HCT116 (cell line): ENCODE results near the gene MTFR1L. TPM values are rescaled to one million over a fixed set of nuclear protein-coding genes. Genes with fewer than 3 reads are reported as not detected.

Source experiments
- ATAC-seq: fragments of 200-7000 bp; cut with Tn5 transposase; 2 replicates; pipeline ENCODE4 v1.9.1; 2020; ENCODE audit warnings: mild to moderate bottlenecking, moderate library complexity
- BruUV-seq: library from RNA; stranded (reverse); fragments of 400-500 nt; replicated peaks from 2 replicates; lab custom pipeline; 2021; lab: Mats Ljungman, UMichigan
- CTCF ChIA-PET: fragments of 300-600 bp; sonication (Branson Sonifier 250); formaldehyde crosslinking; loops from one replicate; lab custom pipeline; 2021; ENCODE audit warnings: antibody characterized with exemption; lab: Charles Lee
- POLR2A ChIA-PET: fragments of 300-600, 350-600 bp; sonication (Branson Sonifier 250); formaldehyde crosslinking; loops from one replicate; lab custom pipeline; 2021; ENCODE audit warnings: antibody characterized with exemption; lab: Charles Lee
- RAD21 ChIA-PET, 2 experiments: fragments of 300-600 bp; sonication (Branson Sonifier 250); formaldehyde crosslinking; loops; one replicate each; lab custom pipeline; 2023; ENCODE audit warnings: low total read pairs in 2 of 2; ENCODE audit not compliant: uncharacterized antibody in 2 of 2, unreplicated experiment in 2 of 2, low non-redundant PET in 1 of 2; lab: Charles Lee
- DNase-seq: peaks from one replicate; pipeline ENCODE4 v3.0.0-alpha.2; 2010; ENCODE audit warnings: low read depth, low spot score
- H2AFZ ChIP-seq: fragments of 200-600 bp; shearing (Covaris generic), sonication (generic); 2 replicates; pipeline ENCODE4 v1.6.1; 2017; ENCODE audit warnings: low read depth, mixed run types, mixed read lengths, antibody characterized with exemption, low read length; ENCODE audit not compliant: poor library complexity, severe bottlenecking
- H3K27ac ChIP-seq: 2 replicates; pipeline ENCODE4 v1.5.1; 2012; ENCODE audit warnings: low read depth, low read length
- H3K27me3 ChIP-seq: fragments of 200-600 bp; sonication (generic); 2 replicates; pipeline ENCODE4 v1.6.1; 2016; ENCODE audit warnings: mixed run types, low read length, mixed read lengths; ENCODE audit not compliant: insufficient read depth
- H3K36me3 ChIP-seq, 2 experiments: fragments of 200-500 bp in 1 of 2; fragments of 200-600 bp in 1 of 2; sonication (Bioruptor generic) in 1 of 2; sonication (generic) in 1 of 2; 2 replicates each; pipeline versions ENCODE4 v1.5.1 to v1.6.1; 2014 to 2016; ENCODE audit warnings: low read length in 2 of 2, inconsistent platforms in 1 of 2, mixed read lengths in 1 of 2, mixed run types in 1 of 2; ENCODE audit not compliant: insufficient read depth in 2 of 2, control insufficient read depth in 1 of 2
- H3K4me1 ChIP-seq, 2 experiments: fragments of 200-600 bp in 1 of 2; sonication (generic) in 1 of 2; 2 replicates each; pipeline versions ENCODE4 v1.5.1 to v1.6.1; 2012 to 2017; ENCODE audit warnings: low read length in 2 of 2, inconsistent platforms in 1 of 2, mild to moderate bottlenecking in 1 of 2, mixed read lengths in 1 of 2, mixed run types in 1 of 2, moderate library complexity in 1 of 2; ENCODE audit not compliant: insufficient read depth in 2 of 2, control insufficient read depth in 1 of 2
- H3K4me2 ChIP-seq: fragments of 200-600 bp; sonication (generic); 2 replicates; pipeline ENCODE4 v1.6.1; 2017; ENCODE audit warnings: mixed run types, low read length, mixed read lengths
- H3K4me3 ChIP-seq, 2 experiments: fragments of 200-600 bp in 1 of 2; sonication (generic) in 1 of 2; replicated peaks in 1 of 2; 2 replicates each; pipeline ENCODE4 v1.5.1; 2011 to 2016; ENCODE audit warnings: low read length in 2 of 2, control low read depth in 1 of 2, low read depth in 1 of 2, mild to moderate bottlenecking in 1 of 2, mixed read lengths in 1 of 2, mixed run types in 1 of 2
- H3K79me2 ChIP-seq: fragments of 200-600 bp; sonication (generic); 2 replicates; pipeline ENCODE4 v1.6.1; 2017; ENCODE audit warnings: mild to moderate bottlenecking, mixed run types, low read length, moderate library complexity, mixed read lengths; ENCODE audit not compliant: insufficient read depth
- H3K9ac ChIP-seq: fragments of 200-600 bp; sonication (generic); 2 replicates; pipeline ENCODE4 v1.6.1; 2016; ENCODE audit warnings: low read length, mixed read lengths
- H3K9me2 ChIP-seq: fragments of 200-600 bp; sonication (generic), shearing (Covaris generic); 2 replicates; pipeline ENCODE4 v1.6.1; 2017; ENCODE audit warnings: mixed run types, mild to moderate bottlenecking, moderate library complexity; ENCODE audit not compliant: insufficient read depth
- H3K9me3 ChIP-seq, 2 experiments: fragments of 200-500 bp in 1 of 2; fragments of 200-600 bp in 1 of 2; sonication (Bioruptor generic) in 1 of 2; sonication (generic) in 1 of 2; 2 replicates each; pipeline ENCODE4 v1.6.1; 2014 to 2017; ENCODE audit warnings: low read length in 2 of 2, mixed read lengths in 2 of 2, inconsistent platforms in 1 of 2, low read depth in 1 of 2, mild to moderate bottlenecking in 1 of 2, mixed run types in 1 of 2, moderate library complexity in 1 of 2; ENCODE audit not compliant: control insufficient read depth in 1 of 2, insufficient read depth in 1 of 2
- H4K20me1 ChIP-seq: fragments of 200-600 bp; sonication (generic), shearing (Covaris generic); 2 replicates; pipeline ENCODE4 v1.6.1; 2017; ENCODE audit warnings: mixed run types, mild to moderate bottlenecking, moderate library complexity; ENCODE audit not compliant: insufficient read depth
- ATF3 ChIP-seq: IDR thresholded peaks from 2 replicates; pipeline ENCODE4 v1.6.1; 2012
- CTCF ChIP-seq, 3 experiments: fragments of 200-600 bp in 1 of 3; sonication (generic) in 1 of 3; IDR thresholded peaks in 2 of 3; conservative IDR thresholded peaks in 1 of 3; 2 replicates each; pipeline ENCODE4 v1.5.1; 2012 to 2017; ENCODE audit warnings: low read depth in 2 of 3, low read length in 2 of 3, antibody characterized with exemption in 1 of 3, borderline replicate concordance in 1 of 3, control low read depth in 1 of 3, mild to moderate bottlenecking in 1 of 3, mixed read lengths in 1 of 3, mixed run types in 1 of 3, moderate library complexity in 1 of 3; ENCODE audit not compliant: insufficient read depth in 1 of 3
- EZH2phosphoT487 ChIP-seq: fragments of 200-600 bp; IDR thresholded peaks from 2 replicates; pipeline ENCODE4 v1.6.1; 2018; ENCODE audit warnings: antibody characterized with exemption, borderline replicate concordance
- JUND ChIP-seq: IDR thresholded peaks from 2 replicates; pipeline ENCODE4 v1.6.1; 2012
- POLR2AphosphoS5 ChIP-seq: IDR thresholded peaks from 2 replicates; pipeline ENCODE4 v1.6.1; 2011; ENCODE audit warnings: mild to moderate bottlenecking, low read depth, low read length, moderate library complexity
- SRF ChIP-seq: IDR thresholded peaks from 2 replicates; pipeline ENCODE4 v1.6.1; 2012; ENCODE audit warnings: low read depth
- ZBTB33 ChIP-seq: IDR thresholded peaks from 2 replicates; pipeline ENCODE4 v1.6.1; 2011; ENCODE audit warnings: mild to moderate bottlenecking, low read length, moderate library complexity; ENCODE audit not compliant: insufficient replicate concordance; ENCODE audit errors: extremely low read depth
- ZFX ChIP-seq: fragments of 450-650 bp; IDR thresholded peaks from 2 replicates; pipeline ENCODE4 v1.6.1; 2017
- ZNF274 ChIP-seq: fragments of 200-500 bp; sonication (Bioruptor generic); IDR thresholded peaks from 2 replicates; pipeline ENCODE4 v1.6.1; 2014; ENCODE audit warnings: mild to moderate bottlenecking, low read depth, low read length, inconsistent platforms
- intact Hi-C: fragments of 100-400 bp; cut with micrococcal nuclease; formaldehyde crosslinking; loops from 2 replicates; pipeline ENCODE4 v1.10.0; 2022
- total RNA-seq: library from RNA; stranded (reverse); gene quantifications from one replicate; pipeline ENCODE4 v1.2.1, GENCODE V29; 2021; ENCODE audit not compliant: unreplicated experiment
- TF ChIP-seq, protein P1 (sequence below): IDR thresholded peaks from 2 replicates; pipeline ENCODE4 v1.6.1; 2012

The MTFR1L gene
- total RNA-seq, 1 experiment from 2014 or later, result 35.8 TPM

- no peak for TF ChIP-seq JUND
- peak; percentile 76 for TF ChIP-seq ZFX
- no peak for TF ChIP-seq SRF
- TF ChIP-seq POLR2AphosphoS5, result peak; percentile 32; the same call in 1 of the 2 replicates
- peak within 1 kb of the TSS; percentile 77 for H3K9ac ChIP-seq
- ChIA-PET POLR2A (interaction anchor here (0.6 kb wide), 2 partner anchors 227 to 553 kb away, joined by 3 to 5 read pairs; partner anchors contain the start of gene RSRP1), RAD21 (no interaction called here), CTCF (interaction anchor here (1.1 kb wide), 2 partner anchors 10 to 11 kb away, joined by 7 read pairs; no protein-coding TSS in a partner anchor)
- peak within 1 kb of the TSS; percentile 94 for H3K4me2 ChIP-seq
- DNase-seq, result no peak
- H2AFZ ChIP-seq, result peak within 1 kb of the TSS; percentile 33
- H3K79me2 ChIP-seq, result no peaks in the 10 kb centered on the region
- no peaks in the 10 kb centered on the region for H4K20me1 ChIP-seq
- peak; percentile 68 for ATAC-seq
- intact Hi-C loops, result loop anchor here (2.0 to 5.0 kb wide), 3 partner anchors 183 to 298 kb away; partner anchors contain the start of gene MAN1C1
- peak within 1 kb of the TSS; percentile 66 to 72 for H3K4me3 ChIP-seq
- BruUV-seq, result no TSS peak
- H3K27ac ChIP-seq, result peak within 1 kb of the TSS; percentile 63; the same call in 1 of the 2 replicates
- no peaks in the 10 kb centered on the region for H3K9me3 ChIP-seq
- H3K9me2 ChIP-seq, result no peaks in the 10 kb centered on the region
- H3K27me3 ChIP-seq, result no peaks in the 10 kb centered on the region
- H3K4me1 ChIP-seq, result peaks cover 5 to 16% of the 10 kb centered on the region in 2 experiments; a peak in 3 of 4 replicates
- H3K36me3 ChIP-seq, result no peaks in the 10 kb centered on the region
Measured at GRCh38 chr1:25799935-25800702, 19.6 kb upstream of the MTFR1L start, which contains the start of gene SELENON. Gene SELENON (plus strand): TSS chr1:25800193. CDS start chr1:25800231, 38 bp downstream.

DNA sequence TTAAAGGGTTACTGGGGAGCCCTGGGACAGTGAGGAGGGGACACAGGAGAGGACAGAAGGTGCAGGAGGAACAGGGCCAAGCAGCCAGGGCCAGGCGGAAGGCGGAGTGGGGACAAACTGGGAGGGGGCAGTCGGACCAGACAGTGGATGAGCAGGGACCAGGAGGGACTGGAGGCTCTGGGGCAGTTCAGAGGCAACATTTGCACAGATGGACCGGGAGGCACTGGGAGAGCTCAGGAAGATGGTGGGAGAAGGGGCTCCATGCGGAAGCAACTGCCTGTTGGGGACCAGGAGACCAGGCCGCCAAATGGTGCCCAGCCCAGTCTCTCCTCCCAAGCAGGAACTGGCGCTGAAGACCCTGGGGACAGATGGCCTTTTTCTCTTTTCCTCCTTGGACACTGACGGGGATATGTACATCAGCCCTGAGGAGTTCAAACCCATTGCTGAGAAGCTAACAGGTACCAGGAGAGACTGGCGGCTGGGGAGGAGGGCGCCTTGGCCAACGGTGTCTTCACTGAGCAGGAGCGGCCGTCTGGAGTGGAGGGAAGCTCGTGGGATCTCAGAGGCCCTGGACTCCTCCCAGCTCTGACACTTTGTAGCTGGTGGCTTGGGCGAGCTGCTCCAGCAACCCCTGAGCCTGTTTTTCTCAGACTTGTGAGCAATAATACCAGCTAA lies 18.9 kb upstream of the MTFR1L start:
- H3K4me1 ChIP-seq, result peaks cover 5 to 16% of the 10 kb centered on the region in 2 experiments; a peak in 3 of 4 replicates
- DNase-seq, result no peak
- H4K20me1 ChIP-seq, result no peaks in the 10 kb centered on the region
- H3K9me2 ChIP-seq, result no peaks in the 10 kb centered on the region
- intact Hi-C loops, result no loop called here
- H3K27me3 ChIP-seq, result no peaks in the 10 kb centered on the region
- peak overlapping the region; percentile 94 for H3K4me2 ChIP-seq
- H3K9ac ChIP-seq, result peak overlapping the region; percentile 77
- ChIA-PET POLR2A (interaction anchor here (0.6 kb wide), 1 partner anchor 553 kb away, joined by 3 read pairs; the partner anchor contains the start of gene RSRP1), RAD21 (no interaction called here), CTCF (interaction anchor here (1.1 kb wide), 1 partner anchor 10 kb away, joined by 7 read pairs; no protein-coding TSS in a partner anchor)
- peak overlapping the region; percentile 63; the same call in 1 of the 2 replicates for H3K27ac ChIP-seq
- ATAC-seq, result peak; percentile 15
- H2AFZ ChIP-seq, result no peak overlapping the region
- no TSS peak for BruUV-seq
- no peaks in the 10 kb centered on the region for H3K36me3 ChIP-seq
- H3K79me2 ChIP-seq, result no peaks in the 10 kb centered on the region
- peak overlapping the region; percentile 66 to 72 for H3K4me3 ChIP-seq
- H3K9me3 ChIP-seq, result no peaks in the 10 kb centered on the region
- TF ChIP-seq ZBTB33 (no peak), EZH2phosphoT487 (no peak), ZNF274 (no peak), ATF3 (no peak), CTCF (IDR thresholded peaks at IDR 0.05 in 2 of 3, conservative IDR thresholded peaks at IDR 0.05 in 1 of 3; ENCODE audit: borderline replicate concordance in 1 of 3, insufficient read depth in 1 of 3, low read depth in 2 of 3, low read length in 2 of 3) (no peak)
- TF ChIP-seq, protein P1, sequence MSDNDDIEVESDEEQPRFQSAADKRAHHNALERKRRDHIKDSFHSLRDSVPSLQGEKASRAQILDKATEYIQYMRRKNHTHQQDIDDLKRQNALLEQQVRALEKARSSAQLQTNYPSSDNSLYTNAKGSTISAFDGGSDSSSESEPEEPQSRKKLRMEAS, result no peak
